B cell (primary cell): Measurements from ENCODE around the gene TMEM19. TPM values are rescaled to one million over a fixed set of nuclear protein-coding genes. Genes with fewer than 3 reads are reported as not detected.
A peak's percentile ranks its signal among the peaks of the same experiment; 100 is the strongest.

Experiments
- ATAC-seq: fragments of 200-7000 bp; cut with Tn5 transposase; one replicate; pipeline ENCODE4 v1.10.0; 2021; ENCODE audit warnings: low read depth, mild to moderate bottlenecking, moderate number of reproducible peaks, moderate library complexity
- CTCF ChIA-PET: fragments of 350-600 bp; sonication (Branson Sonifier 250); formaldehyde crosslinking; loops from one replicate; lab custom pipeline; 2021; ENCODE audit warnings: antibody characterized with exemption, inconsistent platforms; lab: Charles Lee
- POLR2A ChIA-PET: fragments of 350-600 bp; sonication (Branson Sonifier 250); formaldehyde crosslinking; loops from one replicate; lab custom pipeline; 2021; ENCODE audit warnings: antibody characterized with exemption; lab: Charles Lee
- DNase-seq: peaks from one replicate; pipeline ENCODE4 v3.0.0; 2013
- H2AFZ ChIP-seq: 2 replicates; pipeline ENCODE4 v1.6.1; 2012; ENCODE audit warnings: mild to moderate bottlenecking, low read depth, low read length; ENCODE audit not compliant: insufficient read depth, poor library complexity, severe bottlenecking
- H3K27ac ChIP-seq, 2 donors: 1 replicate in 1 of 2; 2 replicates in 1 of 2; pipeline ENCODE4 v1.5.1; 2012 to 2013; ENCODE audit warnings: low read length in 2 of 2, mild to moderate bottlenecking in 2 of 2, moderate library complexity in 1 of 2
- H3K27me3 ChIP-seq, 4 experiments: fragments of 200-600 bp in 1 of 4; sonication (generic) in 1 of 4; replicated peaks in 1 of 4; 1 replicate in 2 of 4; 2 replicates in 2 of 4; pipeline versions ENCODE4 v1.6.1 to v1.7.0; 2013 to 2016; ENCODE audit warnings: low read length in 3 of 4, mild to moderate bottlenecking in 2 of 4, mixed read lengths in 1 of 4, moderate library complexity in 1 of 4; ENCODE audit not compliant: insufficient read depth in 4 of 4, control insufficient read depth in 3 of 4; ENCODE audit errors: control extremely low read depth in 1 of 4
- H3K36me3 ChIP-seq, 2 experiments: replicated peaks in 1 of 2; 1 replicate in 1 of 2; 2 replicates in 1 of 2; pipeline versions ENCODE4 v1.6.1 to v1.7.1; 2013; ENCODE audit warnings: low read length in 1 of 2; ENCODE audit not compliant: insufficient read depth in 2 of 2, control insufficient read depth in 1 of 2; ENCODE audit errors: control extremely low read depth in 1 of 2, extremely low read depth in 1 of 2
- H3K4me1 ChIP-seq, 2 donors: fragments of 200-600 bp in 1 of 2; sonication (generic) in 1 of 2; 1 replicate in 1 of 2; 2 replicates in 1 of 2; pipeline versions ENCODE4 v1.5.1 to v1.6.1; 2013 to 2017; ENCODE audit warnings: low read length in 2 of 2; ENCODE audit not compliant: control insufficient read depth in 2 of 2, insufficient read depth in 2 of 2
- H3K4me2 ChIP-seq: replicated peaks from 2 replicates; pipeline ENCODE3; 2012; ENCODE audit warnings: mild to moderate bottlenecking, low read depth, low read length; ENCODE audit not compliant: poor library complexity, severe bottlenecking
- H3K4me3 ChIP-seq, 5 experiments: fragments of 200-600 bp in 1 of 5; sonication (generic) in 1 of 5; 1 replicate in 3 of 5; 2 replicates in 2 of 5; pipeline versions ENCODE4 v1.5.1 to v1.7.0; 2011 to 2016; ENCODE audit warnings: low read length in 4 of 5, mild to moderate bottlenecking in 4 of 5, low read depth in 2 of 5, control low read depth in 1 of 5, moderate library complexity in 1 of 5; ENCODE audit not compliant: insufficient read depth in 1 of 5; ENCODE audit errors: control extremely low read depth in 1 of 5, extremely low read depth in 1 of 5
- H3K79me2 ChIP-seq: fragments of 200-600 bp; sonication (generic); one replicate; pipeline ENCODE4 v1.6.0; 2016; ENCODE audit warnings: low read length; ENCODE audit not compliant: control insufficient read depth, insufficient read depth
- H3K9ac ChIP-seq: fragments of 200-600 bp; sonication (generic); 2 replicates; pipeline ENCODE4 v1.6.1; 2017; ENCODE audit warnings: mild to moderate bottlenecking, low read length, moderate library complexity
- H3K9me3 ChIP-seq, 3 donors: one replicate each; pipeline versions ENCODE4 v1.6.1 to v1.7.1; 2013; ENCODE audit warnings: low read length in 2 of 3; ENCODE audit not compliant: control insufficient read depth in 2 of 3, insufficient read depth in 1 of 3; ENCODE audit errors: control extremely low read depth in 1 of 3
- H4K20me1 ChIP-seq: 2 replicates; pipeline ENCODE4 v1.6.0; 2012; ENCODE audit warnings: mild to moderate bottlenecking, low read length; ENCODE audit not compliant: insufficient read depth, control insufficient read depth, poor library complexity, severe bottlenecking
- H3K27ac Mint-ChIP-seq: one replicate; pipeline ENCODE4 v1.8.0; 2021; ENCODE audit warnings: mixed read lengths
- H3K27me3 Mint-ChIP-seq: one replicate; pipeline ENCODE4 v1.8.0; 2021; ENCODE audit warnings: mixed read lengths
- H3K4me1 Mint-ChIP-seq: one replicate; pipeline ENCODE4 v1.8.0; 2021; ENCODE audit warnings: mixed read lengths
- H3K4me3 Mint-ChIP-seq: one replicate; pipeline ENCODE4 v1.8.0; 2021; ENCODE audit warnings: mixed read lengths
- H3K9me3 Mint-ChIP-seq: one replicate; pipeline ENCODE4 v1.8.0; 2022; ENCODE audit warnings: mixed read lengths; ENCODE audit not compliant: insufficient read depth
- EZH2 ChIP-seq: IDR thresholded peaks from 2 replicates; pipeline ENCODE4 v1.6.1; 2012; ENCODE audit warnings: borderline replicate concordance, low read depth, mild to moderate bottlenecking, moderate library complexity, low read length; ENCODE audit not compliant: insufficient read depth, poor library complexity, severe bottlenecking
- WGBS: methylation state at CpG from one replicate; pipeline ENCODE4 v1.1.5; 2013; ENCODE audit warnings: missing lambda C conversion rate; ENCODE audit not compliant: insufficient coverage; 5-methylcytosine and 5-hydroxymethylcytosine counted together
- intact Hi-C: fragments of 100-400 bp; cut with micrococcal nuclease; formaldehyde crosslinking; loops from one replicate; pipeline ENCODE4 v1.10.0; 2022
- polyA plus RNA-seq: library from polyadenylated mRNA; depleted of rRNA; stranded (reverse); fragments of >200 nt; gene quantifications from 2 replicates; pipeline ENCODE4 v1.2.3, GENCODE V29; 2012
- total RNA-seq, 2 donors: library from RNA; stranded (reverse); fragments of 120-200 nt in 1 of 2; gene quantifications; 1 replicate in 1 of 2; 2 replicates in 1 of 2; pipeline versions ENCODE4 v1.2.3 to v1.2.4, GENCODE V29; 2013 to 2022
- TF ChIP-seq, protein P1 (sequence below): fragments of 200-600 bp; IDR thresholded peaks from one replicate; pipeline ENCODE4 v1.8.0; 2022; ENCODE audit warnings: antibody characterized with exemption, mild to moderate bottlenecking

The TMEM19 gene
- total and polyA plus RNA-seq, 2 donors (not counting 1 experiment from before 2014, with no cell fraction given) = 39.4 to 53.6 TPM

DNA sequence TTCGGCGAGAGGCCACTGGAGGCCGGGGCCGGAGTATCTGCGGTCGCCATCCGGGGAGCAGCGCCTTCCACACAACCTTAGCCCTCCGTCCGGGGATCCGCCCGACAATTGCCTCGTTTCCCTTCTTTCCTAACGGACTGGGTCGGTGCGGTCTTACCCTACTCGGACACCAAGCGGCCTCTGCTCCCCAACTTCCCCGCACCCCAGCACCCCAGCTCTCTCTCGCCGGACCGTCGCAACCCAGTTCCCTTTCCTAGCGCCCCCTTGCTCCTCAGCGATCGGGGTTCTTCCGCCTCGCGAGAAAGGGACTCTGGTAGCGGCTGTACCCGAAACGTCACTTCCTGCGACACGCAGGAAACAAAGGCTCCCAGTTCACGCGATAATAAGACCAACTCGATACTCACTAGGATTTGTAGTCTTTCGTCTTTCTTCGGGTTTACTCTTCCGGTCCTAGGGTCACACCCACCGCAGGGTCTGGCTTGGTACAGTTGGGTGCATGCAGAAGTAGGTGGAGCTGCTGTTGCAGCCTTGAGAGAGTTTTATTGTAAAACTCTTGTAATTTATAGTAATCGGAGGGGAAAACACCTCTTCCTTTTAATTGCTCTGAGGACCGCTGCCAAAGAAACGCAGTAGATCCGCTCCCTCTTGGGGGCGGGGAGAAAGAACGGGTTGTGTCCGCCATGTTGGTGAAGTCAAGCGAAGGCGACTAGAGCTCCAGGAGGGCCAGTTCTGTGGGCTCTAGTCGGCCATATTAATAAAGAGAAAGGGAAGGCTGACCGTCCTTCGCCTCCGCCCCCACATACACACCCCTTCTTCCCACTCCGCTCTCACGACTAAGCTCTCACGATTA, 22.1 kb upstream of the TMEM19 start, which contains the start of the genes THAP2 and ZFC3H1:
Gene THAP2, plus strand, starts transcription at position 741 of the 850 bp plus-strand sequence. CDS start 209 bp downstream, outside the sequence.
Gene ZFC3H1, minus strand, starts transcription at position 288 of the 850 bp plus-strand sequence. Its CDS starts 238 bp downstream, at position 50.
- POLR2A ChIA-PET = interaction anchor here (1.1 to 2.7 kb wide), 7 partner anchors 22 to 176 kb away, joined by 3 to 95 read pairs (median 6); partner anchors contain the start of genes RAB21, TBC1D15 and TMEM19
- peak within 1 kb of the TSS; percentile 73 for H3K4me2 ChIP-seq

More for the DNA sequence above, 22.1 kb upstream of the TMEM19 start, which contains the start of the genes THAP2 and ZFC3H1:
- DNase-seq (peak; percentile 98), ATAC-seq (peak; percentile 82)
- Mint-ChIP-seq H3K4me1 (peaks cover 56% of the 10 kb centered on the region), H3K27ac (peak within 1 kb of the TSS; percentile 100), H3K27me3 (no peaks in the 10 kb centered on the region), H3K4me3 (peak within 1 kb of the TSS; percentile 96), H3K9me3 (no peaks in the 10 kb centered on the region)
- Histone ChIP-seq H3K4me3 (peak within 1 kb of the TSS; percentile 82 to 97 (median 88)), H3K9ac (peak within 1 kb of the TSS; percentile 83), H3K27me3 (no peaks in the 10 kb centered on the region), H3K4me1 (peaks cover 28% of the 10 kb centered on the region in 2 donors), H3K36me3 (peaks cover 5 to 17% of the 10 kb centered on the region in 2 experiments), H3K79me2 (peaks cover 82% of the 10 kb centered on the region), H4K20me1 (peaks cover 30% of the 10 kb centered on the region), H3K27ac (peak within 1 kb of the TSS; percentile 93 to 97), H3K9me3 (no peaks in the 10 kb centered on the region), H2AFZ (peak within 1 kb of the TSS; percentile 79)
- TF ChIP-seq, protein P1, sequence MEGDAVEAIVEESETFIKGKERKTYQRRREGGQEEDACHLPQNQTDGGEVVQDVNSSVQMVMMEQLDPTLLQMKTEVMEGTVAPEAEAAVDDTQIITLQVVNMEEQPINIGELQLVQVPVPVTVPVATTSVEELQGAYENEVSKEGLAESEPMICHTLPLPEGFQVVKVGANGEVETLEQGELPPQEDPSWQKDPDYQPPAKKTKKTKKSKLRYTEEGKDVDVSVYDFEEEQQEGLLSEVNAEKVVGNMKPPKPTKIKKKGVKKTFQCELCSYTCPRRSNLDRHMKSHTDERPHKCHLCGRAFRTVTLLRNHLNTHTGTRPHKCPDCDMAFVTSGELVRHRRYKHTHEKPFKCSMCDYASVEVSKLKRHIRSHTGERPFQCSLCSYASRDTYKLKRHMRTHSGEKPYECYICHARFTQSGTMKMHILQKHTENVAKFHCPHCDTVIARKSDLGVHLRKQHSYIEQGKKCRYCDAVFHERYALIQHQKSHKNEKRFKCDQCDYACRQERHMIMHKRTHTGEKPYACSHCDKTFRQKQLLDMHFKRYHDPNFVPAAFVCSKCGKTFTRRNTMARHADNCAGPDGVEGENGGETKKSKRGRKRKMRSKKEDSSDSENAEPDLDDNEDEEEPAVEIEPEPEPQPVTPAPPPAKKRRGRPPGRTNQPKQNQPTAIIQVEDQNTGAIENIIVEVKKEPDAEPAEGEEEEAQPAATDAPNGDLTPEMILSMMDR = peak; percentile 17
- TF ChIP-seq EZH2 = no peak
- CTCF ChIA-PET = interaction anchor here (0.7 to 11.6 kb wide), 12 partner anchors 11 to 176 kb away, joined by 3 to 116 read pairs (median 4); partner anchors contain the start of genes RAB21 and TMEM19
- WGBS = under 1% methylated on average over 46 of the region's 57 CpGs
- intact Hi-C loops = loop anchor here (1.0 to 10.0 kb wide), 8 partner anchors 23 to 1421 kb away; partner anchors contain the start of genes CNOT2, RAB21 and TMEM19
